K562 (cell line): Measurements from ENCODE around the gene TRIM38. TPM values are rescaled to one million over a fixed set of nuclear protein-coding genes. Genes with fewer than 3 reads are reported as not detected.

Experiments
- BRD9 ChIP-seq: fragments of 450-650 bp; IDR thresholded peaks from 2 replicates; pipeline ENCODE4 v1.6.1; 2018; ENCODE audit warnings: low read depth; ENCODE audit not compliant: partially characterized antibody
- DNMT1 ChIP-seq: fragments of 450-650 bp; IDR thresholded peaks from 2 replicates; pipeline ENCODE4 v1.6.1; 2016; ENCODE audit warnings: antibody characterized with exemption, mild to moderate bottlenecking
- FOSL1 ChIP-seq: fragments of 200-800 bp; sonication (Bioruptor generic); conservative IDR thresholded peaks from 2 replicates; pipeline ENCODE4 v1.6.1; 2016; ENCODE audit warnings: missing genetic modification characterization, missing compliant biosample characterization
- FOXK2 ChIP-seq, 2 experiments: fragments of 450-650 bp; IDR thresholded peaks in 1 of 2; conservative IDR thresholded peaks in 1 of 2; 2 replicates each; pipeline ENCODE4 v1.6.1; 2016; ENCODE audit warnings: low read depth in 2 of 2, mild to moderate bottlenecking in 1 of 2
- HLTF ChIP-seq: fragments of 450-650 bp; IDR thresholded peaks from 2 replicates; pipeline ENCODE4 v1.6.1; 2016
- MEIS2 ChIP-seq: fragments of 450-650 bp; IDR thresholded peaks from 2 replicates; pipeline ENCODE4 v1.6.1; 2014; ENCODE audit warnings: mild to moderate bottlenecking; ENCODE audit not compliant: partially characterized antibody
- PML ChIP-seq: IDR thresholded peaks from 2 replicates; pipeline ENCODE4 v1.6.1; 2012; ENCODE audit warnings: low read length, inconsistent platforms
- SIRT6 ChIP-seq: IDR thresholded peaks from one replicate; pipeline ENCODE4 v1.6.1; 2012; ENCODE audit warnings: low read depth, mild to moderate bottlenecking, control low read depth, inconsistent platforms, low read length, moderate library complexity
- TCF3 ChIP-seq: sonication (generic); formaldehyde crosslinking; IDR thresholded peaks from 2 replicates; pipeline ENCODE4 v1.4.0; 2020; ENCODE audit warnings: mild to moderate bottlenecking, missing genetic modification reagents
- ZNF133 ChIP-seq: fragments of 250-450 bp; sonication (Bioruptor Pico); IDR thresholded peaks from 2 replicates; pipeline ENCODE4 v1.4.0; 2020; ENCODE audit warnings: mild to moderate bottlenecking
- ZNF3 ChIP-seq: fragments of 250-450 bp; sonication (Bioruptor Pico); IDR thresholded peaks from 2 replicates; pipeline ENCODE4 v1.5.0; 2021; ENCODE audit warnings: mild to moderate bottlenecking, moderate library complexity
- ZNF583 ChIP-seq: fragments of 250-450 bp; sonication (Bioruptor Pico); IDR thresholded peaks from 2 replicates; pipeline ENCODE4 v1.4.0; 2020
- polyA plus RNA-seq, 8 experiments: library from polyadenylated mRNA; depleted of rRNA in 4 of 8; stranded (reverse) in 5 of 8; unstranded in 3 of 8; fragments of >200 nt; fragmentation: Nextera tagmentation in 2 of 8; fragmentation: Illumina TruSeq in 1 of 8; extraction: Ambion mirVana in 2 of 8; extraction: Trizol in 1 of 8; gene quantifications; 2 replicates each; pipeline versions ENCODE4 v1.2.1 to v1.2.3, GENCODE V29; 2011 to 2014; ENCODE audit warnings: inconsistent platforms in 1 of 8, missing spikeins in 1 of 8
- total RNA-seq, 7 experiments: library from RNA; depleted of rRNA in 6 of 7; stranded (reverse); fragments of >200 nt in 6 of 7; fragmentation: Illumina TruSeq in 2 of 7; extraction: Trizol in 2 of 7; gene quantifications; 2 replicates each; pipeline versions ENCODE4 v1.2.1 to v1.2.3, GENCODE V29; 2011 to 2021; ENCODE audit warnings: low replicate concordance in 1 of 7
- TF ChIP-seq, protein P1 (sequence below), 2 experiments: fragments of 450-650 bp in 1 of 2; IDR thresholded peaks; 2 replicates each; pipeline ENCODE4 v1.6.1; 2011 to 2017; ENCODE audit warnings: low read depth in 2 of 2, antibody characterized with exemption in 1 of 2, borderline replicate concordance in 1 of 2, low read length in 1 of 2, mild to moderate bottlenecking in 1 of 2, mixed read lengths in 1 of 2; ENCODE audit not compliant: control insufficient read depth in 1 of 2
- TF ChIP-seq, protein P2 (sequence below): fragments of 250-450 bp; sonication (Bioruptor Pico); IDR thresholded peaks from 2 replicates; pipeline ENCODE4 v1.8.0; 2021; ENCODE audit warnings: moderate library complexity, mild to moderate bottlenecking, inconsistent platforms
- TF ChIP-seq, protein P3 (sequence below): fragments of 250-450 bp; sonication (Bioruptor Pico); IDR thresholded peaks from 2 replicates; pipeline ENCODE4 v1.4.0; 2020
- TF ChIP-seq, protein P4 (sequence below): sonication (generic); formaldehyde crosslinking; IDR thresholded peaks from 2 replicates; pipeline ENCODE4 v1.4.0; 2020; ENCODE audit warnings: mild to moderate bottlenecking, missing genetic modification reagents
- TF ChIP-seq, protein P5 (sequence below): IDR thresholded peaks from 2 replicates; pipeline ENCODE4 v1.6.1; 2016; ENCODE audit warnings: missing genetic modification characterization, missing compliant biosample characterization

Gene TRIM38
- total and polyA plus RNA-seq, 9 of the 15 experiments (the other 6 are each of a cell fraction or from before 2014, with no cell fraction given) = 1.7 to 6.7 (median 6.3) TPM

DNA sequence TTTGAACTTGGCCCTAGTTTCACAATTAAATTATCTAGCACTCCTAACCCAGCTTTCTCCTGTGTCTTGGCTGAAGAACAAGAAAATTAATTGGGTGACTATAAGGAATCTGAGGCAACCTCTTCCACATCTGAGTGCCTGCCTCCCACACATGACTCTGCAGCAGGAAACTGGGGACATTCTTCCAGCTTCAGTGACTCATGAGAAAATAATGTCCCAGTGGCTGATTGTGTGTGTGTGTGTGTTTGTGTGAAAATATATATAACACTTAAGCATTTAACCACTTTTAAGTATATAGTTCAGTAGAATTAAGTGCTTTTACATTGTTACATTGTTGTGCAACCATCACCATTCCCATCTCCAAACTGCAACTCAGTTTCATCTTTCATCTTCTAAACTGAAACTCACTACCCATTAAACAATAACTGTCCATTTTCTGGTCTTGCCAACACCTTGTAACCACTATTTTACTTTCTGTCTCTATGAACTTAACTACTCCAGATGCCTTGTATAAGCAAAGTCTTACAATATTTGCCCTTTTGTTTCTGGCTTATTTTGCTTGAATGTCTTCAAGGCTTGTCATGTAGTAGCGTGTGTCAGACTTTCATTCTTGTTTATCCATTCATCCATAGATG is 8.7 kb downstream of the TRIM38 start (continued):
- no peak for TF ChIP-seq ZNF583 (CRISPR knock-in tag)
- TF ChIP-seq TCF3 = peak; percentile 58; the same call in 1 of the 2 replicates
- TF ChIP-seq, protein P1, sequence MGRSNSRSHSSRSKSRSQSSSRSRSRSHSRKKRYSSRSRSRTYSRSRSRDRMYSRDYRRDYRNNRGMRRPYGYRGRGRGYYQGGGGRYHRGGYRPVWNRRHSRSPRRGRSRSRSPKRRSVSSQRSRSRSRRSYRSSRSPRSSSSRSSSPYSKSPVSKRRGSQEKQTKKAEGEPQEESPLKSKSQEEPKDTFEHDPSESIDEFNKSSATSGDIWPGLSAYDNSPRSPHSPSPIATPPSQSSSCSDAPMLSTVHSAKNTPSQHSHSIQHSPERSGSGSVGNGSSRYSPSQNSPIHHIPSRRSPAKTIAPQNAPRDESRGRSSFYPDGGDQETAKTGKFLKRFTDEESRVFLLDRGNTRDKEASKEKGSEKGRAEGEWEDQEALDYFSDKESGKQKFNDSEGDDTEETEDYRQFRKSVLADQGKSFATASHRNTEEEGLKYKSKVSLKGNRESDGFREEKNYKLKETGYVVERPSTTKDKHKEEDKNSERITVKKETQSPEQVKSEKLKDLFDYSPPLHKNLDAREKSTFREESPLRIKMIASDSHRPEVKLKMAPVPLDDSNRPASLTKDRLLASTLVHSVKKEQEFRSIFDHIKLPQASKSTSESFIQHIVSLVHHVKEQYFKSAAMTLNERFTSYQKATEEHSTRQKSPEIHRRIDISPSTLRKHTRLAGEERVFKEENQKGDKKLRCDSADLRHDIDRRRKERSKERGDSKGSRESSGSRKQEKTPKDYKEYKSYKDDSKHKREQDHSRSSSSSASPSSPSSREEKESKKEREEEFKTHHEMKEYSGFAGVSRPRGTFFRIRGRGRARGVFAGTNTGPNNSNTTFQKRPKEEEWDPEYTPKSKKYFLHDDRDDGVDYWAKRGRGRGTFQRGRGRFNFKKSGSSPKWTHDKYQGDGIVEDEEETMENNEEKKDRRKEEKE (IDR thresholded peaks at IDR 0.05; ENCODE audit: borderline replicate concordance in 1 of 2, control insufficient read depth in 1 of 2, low read depth in 2 of 2, low read length in 1 of 2) = no peak
- no peak for TF ChIP-seq MEIS2
- TF ChIP-seq ZNF3 (CRISPR knock-in tag) = no peak
- no peak for TF ChIP-seq PML
- TF ChIP-seq FOSL1 = peak; percentile 97
- TF ChIP-seq, protein P2, sequence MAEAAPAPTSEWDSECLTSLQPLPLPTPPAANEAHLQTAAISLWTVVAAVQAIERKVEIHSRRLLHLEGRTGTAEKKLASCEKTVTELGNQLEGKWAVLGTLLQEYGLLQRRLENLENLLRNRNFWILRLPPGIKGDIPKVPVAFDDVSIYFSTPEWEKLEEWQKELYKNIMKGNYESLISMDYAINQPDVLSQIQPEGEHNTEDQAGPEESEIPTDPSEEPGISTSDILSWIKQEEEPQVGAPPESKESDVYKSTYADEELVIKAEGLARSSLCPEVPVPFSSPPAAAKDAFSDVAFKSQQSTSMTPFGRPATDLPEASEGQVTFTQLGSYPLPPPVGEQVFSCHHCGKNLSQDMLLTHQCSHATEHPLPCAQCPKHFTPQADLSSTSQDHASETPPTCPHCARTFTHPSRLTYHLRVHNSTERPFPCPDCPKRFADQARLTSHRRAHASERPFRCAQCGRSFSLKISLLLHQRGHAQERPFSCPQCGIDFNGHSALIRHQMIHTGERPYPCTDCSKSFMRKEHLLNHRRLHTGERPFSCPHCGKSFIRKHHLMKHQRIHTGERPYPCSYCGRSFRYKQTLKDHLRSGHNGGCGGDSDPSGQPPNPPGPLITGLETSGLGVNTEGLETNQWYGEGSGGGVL (CRISPR knock-in tag) = no peak
- TF ChIP-seq, protein P3, sequence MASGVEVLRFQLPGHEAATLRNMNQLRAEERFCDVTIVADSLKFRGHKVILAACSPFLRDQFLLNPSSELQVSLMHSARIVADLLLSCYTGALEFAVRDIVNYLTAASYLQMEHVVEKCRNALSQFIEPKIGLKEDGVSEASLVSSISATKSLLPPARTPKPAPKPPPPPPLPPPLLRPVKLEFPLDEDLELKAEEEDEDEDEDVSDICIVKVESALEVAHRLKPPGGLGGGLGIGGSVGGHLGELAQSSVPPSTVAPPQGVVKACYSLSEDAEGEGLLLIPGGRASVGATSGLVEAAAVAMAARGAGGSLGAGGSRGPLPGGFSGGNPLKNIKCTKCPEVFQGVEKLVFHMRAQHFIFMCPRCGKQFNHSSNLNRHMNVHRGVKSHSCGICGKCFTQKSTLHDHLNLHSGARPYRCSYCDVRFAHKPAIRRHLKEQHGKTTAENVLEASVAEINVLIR = no peak
- no peak for TF ChIP-seq ZNF133 (CRISPR knock-in tag)
- TF ChIP-seq FOXK2 (conservative IDR thresholded peaks at IDR 0.05 in 1 of 2, IDR thresholded peaks at IDR 0.05 in 1 of 2; ENCODE audit: low read depth in 2 of 2) = no peak
- TF ChIP-seq, protein P4, sequence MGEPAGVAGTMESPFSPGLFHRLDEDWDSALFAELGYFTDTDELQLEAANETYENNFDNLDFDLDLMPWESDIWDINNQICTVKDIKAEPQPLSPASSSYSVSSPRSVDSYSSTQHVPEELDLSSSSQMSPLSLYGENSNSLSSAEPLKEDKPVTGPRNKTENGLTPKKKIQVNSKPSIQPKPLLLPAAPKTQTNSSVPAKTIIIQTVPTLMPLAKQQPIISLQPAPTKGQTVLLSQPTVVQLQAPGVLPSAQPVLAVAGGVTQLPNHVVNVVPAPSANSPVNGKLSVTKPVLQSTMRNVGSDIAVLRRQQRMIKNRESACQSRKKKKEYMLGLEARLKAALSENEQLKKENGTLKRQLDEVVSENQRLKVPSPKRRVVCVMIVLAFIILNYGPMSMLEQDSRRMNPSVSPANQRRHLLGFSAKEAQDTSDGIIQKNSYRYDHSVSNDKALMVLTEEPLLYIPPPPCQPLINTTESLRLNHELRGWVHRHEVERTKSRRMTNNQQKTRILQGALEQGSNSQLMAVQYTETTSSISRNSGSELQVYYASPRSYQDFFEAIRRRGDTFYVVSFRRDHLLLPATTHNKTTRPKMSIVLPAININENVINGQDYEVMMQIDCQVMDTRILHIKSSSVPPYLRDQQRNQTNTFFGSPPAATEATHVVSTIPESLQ (CRISPR knock-in tag) = no peak
- TF ChIP-seq, protein P5, sequence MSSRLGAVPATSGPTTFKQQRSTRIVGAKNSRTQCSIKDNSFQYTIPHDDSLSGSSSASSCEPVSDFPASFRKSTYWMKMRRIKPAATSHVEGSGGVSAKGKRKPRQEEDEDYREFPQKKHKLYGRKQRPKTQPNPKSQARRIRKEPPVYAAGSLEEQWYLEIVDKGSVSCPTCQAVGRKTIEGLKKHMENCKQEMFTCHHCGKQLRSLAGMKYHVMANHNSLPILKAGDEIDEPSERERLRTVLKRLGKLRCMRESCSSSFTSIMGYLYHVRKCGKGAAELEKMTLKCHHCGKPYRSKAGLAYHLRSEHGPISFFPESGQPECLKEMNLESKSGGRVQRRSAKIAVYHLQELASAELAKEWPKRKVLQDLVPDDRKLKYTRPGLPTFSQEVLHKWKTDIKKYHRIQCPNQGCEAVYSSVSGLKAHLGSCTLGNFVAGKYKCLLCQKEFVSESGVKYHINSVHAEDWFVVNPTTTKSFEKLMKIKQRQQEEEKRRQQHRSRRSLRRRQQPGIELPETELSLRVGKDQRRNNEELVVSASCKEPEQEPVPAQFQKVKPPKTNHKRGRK (tag) = no peak
- TF ChIP-seq BRD9 = peak; percentile 22
- no peak for TF ChIP-seq SIRT6
- TF ChIP-seq DNMT1 = no peak
- no peak for TF ChIP-seq HLTF
